ENCODE measurements around the gene ZNF326.

- TF ChIP-seq CTCF (conservative IDR thresholded peaks at IDR 0.05) (no peak), EZH2 (IDR thresholded peaks at IDR 0.05; ENCODE audit: low read depth) (no peak)
Observed at GRCh38 chr1:89949991-89950624, 44.8 kb upstream of the ZNF326 start.

All from PC-9 (cell line).